Sigmoid colon (tissue), 4 donors: ENCODE data around the gene SCMH1.
"Not testable (repeated sequence)": the region's sequence is repeated elsewhere in the genome, so short reads cannot be mapped to it uniquely, and the experiment has no call there.

Source experiments
- CTCF ChIP-seq, 4 experiments: fragments of 450-650 bp in 3 of 4; fragments of 200-600 bp in 1 of 4; IDR thresholded peaks; one replicate each; pipeline ENCODE4 v1.5.1; 2016 to 2019; ENCODE audit warnings: antibody characterized with exemption in 4 of 4, mild to moderate bottlenecking in 3 of 4, moderate library complexity in 2 of 4
- EP300 ChIP-seq, 4 donors: sonication (generic); formaldehyde crosslinking; IDR thresholded peaks; one replicate each; pipeline ENCODE4 v1.6.1; 2017; ENCODE audit warnings: antibody characterized with exemption in 4 of 4
- POLR2A ChIP-seq, 2 donors: fragments of 450-650 bp; IDR thresholded peaks; one replicate each; pipeline ENCODE4 v1.6.1; 2016; ENCODE audit warnings: antibody characterized with exemption in 2 of 2, mild to moderate bottlenecking in 2 of 2, moderate library complexity in 2 of 2
- POLR2AphosphoS5 ChIP-seq, 4 donors: sonication (generic); formaldehyde crosslinking; IDR thresholded peaks; one replicate each; pipeline ENCODE4 v1.6.1; 2017; ENCODE audit warnings: antibody characterized with exemption in 4 of 4

DNA sequence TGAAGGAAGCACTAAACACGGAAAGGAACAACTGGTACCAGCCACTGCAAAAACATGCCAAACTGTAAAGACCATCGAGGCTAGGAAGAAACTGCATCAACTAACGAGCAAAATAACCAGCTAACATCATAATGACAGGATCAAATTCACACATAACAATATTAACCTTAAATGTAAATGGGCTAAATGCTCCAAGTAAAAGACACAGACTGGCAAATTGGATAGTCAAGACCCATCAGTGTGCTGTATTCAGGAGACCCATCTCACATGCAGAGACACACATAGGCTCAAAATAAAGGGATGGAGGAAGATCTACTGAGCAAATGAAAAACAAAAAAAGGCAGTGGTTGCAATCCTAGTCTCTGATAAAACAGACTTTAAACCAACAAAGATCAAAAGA lies 63.9 kb downstream of the SCMH1 start:
- not testable (repeated sequence) for TF ChIP-seq CTCF, POLR2A, EP300, POLR2AphosphoS5 (IDR thresholded peaks at IDR 0.05)
